NT2/D1 (cell line): ENCODE data around the gene RTN4RL2.

Experiments
- YY1 ChIP-seq: IDR thresholded peaks from 2 replicates; pipeline ENCODE4 v1.6.1; 2011; ENCODE audit not compliant: insufficient read length, insufficient read depth
- ZNF274 ChIP-seq: IDR thresholded peaks from 2 replicates; pipeline ENCODE4 v1.6.1; 2011; ENCODE audit warnings: mild to moderate bottlenecking, low read depth, low read length

DNA sequence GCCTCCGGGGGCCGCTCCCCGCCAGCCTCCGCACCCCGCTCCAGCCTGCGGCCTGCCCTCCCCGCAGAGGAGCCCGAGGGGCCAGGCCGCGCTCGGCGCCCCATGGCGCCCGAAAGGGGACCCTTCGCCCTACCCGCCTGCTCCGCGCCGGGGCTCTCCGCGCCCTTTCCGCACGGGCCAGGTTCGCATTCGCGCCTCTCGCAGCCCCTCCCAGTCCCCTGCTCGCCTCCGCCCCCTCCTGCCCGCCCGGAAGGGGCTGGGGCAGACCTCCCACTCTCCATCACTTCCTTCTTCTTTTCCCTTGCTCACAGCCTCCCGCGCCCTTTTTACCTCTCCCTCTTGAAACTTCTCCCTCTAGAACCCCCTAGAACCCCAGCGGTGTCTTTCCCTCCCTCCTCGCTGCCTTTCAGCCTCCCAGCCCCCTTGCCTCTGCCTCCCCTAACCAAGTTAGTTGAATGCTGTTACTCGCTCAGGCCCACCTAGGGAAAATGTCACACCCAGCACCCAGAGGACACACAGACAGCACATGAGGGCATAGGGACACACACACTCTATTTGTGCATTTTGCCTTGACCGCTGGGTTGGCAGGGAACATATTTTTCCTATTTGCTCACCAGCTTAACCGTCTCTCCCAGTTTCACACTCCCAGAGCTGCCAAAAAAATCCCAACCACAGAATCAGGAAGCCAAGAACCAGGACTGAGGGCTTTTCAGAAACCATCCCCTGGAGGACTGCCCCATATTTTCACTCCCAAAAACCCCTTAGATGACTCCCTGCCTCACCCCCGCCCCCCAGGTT is 33.2 kb upstream of the RTN4RL2 start, which contains the start of gene SLC43A3:
- TF ChIP-seq YY1 (no peak), ZNF274 (no peak)
